HG03064 (cell line): ENCODE results near the gene KRTAP10-9.
"Not testable (repeated sequence)": the region's sequence is repeated elsewhere in the genome, so short reads cannot be mapped to it uniquely, and the experiment has no call there.

Source experiments
- ATAC-seq: cut with Tn5 transposase; IDR thresholded peaks from one replicate; pipeline ENCODE4 v1.9.1; 2021; ENCODE audit warnings: low read depth; ENCODE audit not compliant: unreplicated experiment

The KRTAP10-9 gene

GRCh38 chr21:44613386-44614155, 13.3 kb upstream of the KRTAP10-9 start:
- no peak for ATAC-seq

GRCh38 chr21:44614161-44614631, 12.7 kb upstream of the KRTAP10-9 start:
- no peak for ATAC-seq

GRCh38 chr21:44614961-44615391, 11.9 kb upstream of the KRTAP10-9 start:
- ATAC-seq, result no peak

- no peak for ATAC-seq
These were observed 11.4 kb upstream of the KRTAP10-9 start for GRCh38 chr21:44615466-44615865.

- no peak for ATAC-seq
These were observed 10.8 kb upstream of the KRTAP10-9 start for GRCh38 chr21:44615911-44616590.

GRCh38 chr21:44616591-44616926, 10.3 kb upstream of the KRTAP10-9 start:
- no peak for ATAC-seq

- no peak for ATAC-seq
These were observed 9.8 kb upstream of the KRTAP10-9 start for GRCh38 chr21:44617071-44617501.

- no peak for ATAC-seq
These were observed 8.4 kb upstream of the KRTAP10-9 start for GRCh38 chr21:44618504-44618903.

- ATAC-seq, result no peak
These were observed 8.0 kb upstream of the KRTAP10-9 start for GRCh38 chr21:44618909-44619308.

GRCh38 chr21:44619886-44620285, 7.0 kb upstream of the KRTAP10-9 start:
- no peak for ATAC-seq

- ATAC-seq, result no peak
These were observed 3.3 kb upstream of the KRTAP10-9 start for GRCh38 chr21:44623575-44623974.

- ATAC-seq, result no peak
These were observed 1.1 kb upstream of the KRTAP10-9 start for GRCh38 chr21:44625756-44626155.

GRCh38 chr21:44626262-44626661, 631 bp upstream of the KRTAP10-9 start:
- no peak for ATAC-seq

GRCh38 chr21:44627181-44627822, 409 bp downstream of the KRTAP10-9 start:
- ATAC-seq, result not testable (repeated sequence)

GRCh38 chr21:44627831-44628233, 939 bp downstream of the KRTAP10-9 start:
- not testable (repeated sequence) for ATAC-seq

GRCh38 chr21:44628707-44629391, 2.0 kb downstream of the KRTAP10-9 start:
- no peak for ATAC-seq

- ATAC-seq, result no peak
These were observed 3.5 kb downstream of the KRTAP10-9 start for GRCh38 chr21:44630440-44630839.

- no peak for ATAC-seq
These were observed 5.2 kb downstream of the KRTAP10-9 start for GRCh38 chr21:44632067-44632466.

GRCh38 chr21:44636209-44637017, 9.5 kb downstream of the KRTAP10-9 start:
- ATAC-seq, result no peak
